Thyroid gland (tissue), 4 donors: Measurements from ENCODE around the gene ZNF722.
"Not testable (repeated sequence)": the region's sequence is repeated elsewhere in the genome, so short reads cannot be mapped to it uniquely, and the experiment has no call there.

Experiments used
- CTCF ChIP-seq, 6 experiments: fragments of 200-600 bp in 3 of 6; fragments of 450-650 bp in 3 of 6; sonication (generic) in 3 of 6; IDR thresholded peaks; one replicate each; pipeline ENCODE4 v1.5.1; 2016 to 2019; ENCODE audit warnings: antibody characterized with exemption in 6 of 6, mild to moderate bottlenecking in 2 of 6, inconsistent platforms in 1 of 6, moderate library complexity in 1 of 6
- POLR2A ChIP-seq, 2 donors: fragments of 450-650 bp; IDR thresholded peaks; one replicate each; pipeline ENCODE4 v1.6.1; 2017; ENCODE audit warnings: antibody characterized with exemption in 2 of 2, mild to moderate bottlenecking in 2 of 2, moderate library complexity in 1 of 2

DNA sequence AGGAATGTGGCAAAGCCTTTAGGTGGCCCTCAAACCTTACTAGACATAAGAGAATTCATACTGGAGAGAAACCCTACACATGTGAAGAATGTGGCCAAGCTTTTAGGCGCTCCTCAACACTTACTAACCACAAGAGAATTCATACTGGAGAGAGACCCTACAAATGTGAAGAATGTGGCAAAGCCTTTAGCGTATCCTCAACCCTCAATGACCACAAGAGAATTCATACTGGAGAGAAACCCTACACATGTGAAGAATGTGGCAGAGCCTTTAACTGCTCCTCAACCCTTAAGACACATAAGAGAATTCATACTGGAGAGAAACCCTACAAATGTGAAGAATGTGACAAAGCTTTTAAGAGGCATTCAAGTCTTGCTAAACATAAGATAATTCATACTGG is 16.8 kb downstream of the ZNF722 start:
- TF ChIP-seq CTCF, POLR2A (IDR thresholded peaks at IDR 0.05): not testable (repeated sequence)
